Chondrocyte (in vitro differentiated cells): ENCODE measurements around the gene SPOCD1. TPM values are rescaled to one million over a fixed set of nuclear protein-coding genes. Genes with fewer than 3 reads are reported as not detected.

ENCODE experiments used
- DNase-seq: peaks from one replicate; pipeline ENCODE4 v3.0.0; 2021; ENCODE audit warnings: mixed read lengths, low spot score
- H3K27ac Mint-ChIP-seq: one replicate; pipeline ENCODE4 v1.8.0; 2021; ENCODE audit warnings: mild to moderate bottlenecking, moderate library complexity, mixed read lengths; ENCODE audit not compliant: unreplicated experiment
- H3K27me3 Mint-ChIP-seq: 2 replicates; pipeline ENCODE4 v1.8.0; 2021; ENCODE audit warnings: low read depth, mixed read lengths
- H3K36me3 Mint-ChIP-seq: 2 replicates; pipeline ENCODE4 v1.8.0; 2021; ENCODE audit warnings: low read depth, mixed read lengths
- H3K4me1 Mint-ChIP-seq: 2 replicates; pipeline ENCODE4 v1.8.0; 2021; ENCODE audit warnings: low read depth, mild to moderate bottlenecking, mixed read lengths
- H3K4me3 Mint-ChIP-seq: one replicate; pipeline ENCODE4 v1.8.0; 2021; ENCODE audit warnings: mild to moderate bottlenecking, moderate library complexity, mixed read lengths; ENCODE audit not compliant: unreplicated experiment
- H3K9me3 Mint-ChIP-seq: 2 replicates; pipeline ENCODE4 v1.8.0; 2021; ENCODE audit warnings: low read depth, mixed read lengths
- total RNA-seq: library from RNA; stranded (reverse); gene quantifications from 3 replicates; pipeline ENCODE4 v1.2.1, GENCODE V29; 2021
- TF ChIP-seq, protein P1 (sequence below): fragments of 200-600 bp; sonication (generic); IDR thresholded peaks from 2 replicates; pipeline ENCODE4 v1.5.0; 2021; ENCODE audit warnings: antibody characterized with exemption, mild to moderate bottlenecking, moderate library complexity

The SPOCD1 gene
- total RNA-seq, 1 donor from 2014 or later, result 7.3 TPM

DNA sequence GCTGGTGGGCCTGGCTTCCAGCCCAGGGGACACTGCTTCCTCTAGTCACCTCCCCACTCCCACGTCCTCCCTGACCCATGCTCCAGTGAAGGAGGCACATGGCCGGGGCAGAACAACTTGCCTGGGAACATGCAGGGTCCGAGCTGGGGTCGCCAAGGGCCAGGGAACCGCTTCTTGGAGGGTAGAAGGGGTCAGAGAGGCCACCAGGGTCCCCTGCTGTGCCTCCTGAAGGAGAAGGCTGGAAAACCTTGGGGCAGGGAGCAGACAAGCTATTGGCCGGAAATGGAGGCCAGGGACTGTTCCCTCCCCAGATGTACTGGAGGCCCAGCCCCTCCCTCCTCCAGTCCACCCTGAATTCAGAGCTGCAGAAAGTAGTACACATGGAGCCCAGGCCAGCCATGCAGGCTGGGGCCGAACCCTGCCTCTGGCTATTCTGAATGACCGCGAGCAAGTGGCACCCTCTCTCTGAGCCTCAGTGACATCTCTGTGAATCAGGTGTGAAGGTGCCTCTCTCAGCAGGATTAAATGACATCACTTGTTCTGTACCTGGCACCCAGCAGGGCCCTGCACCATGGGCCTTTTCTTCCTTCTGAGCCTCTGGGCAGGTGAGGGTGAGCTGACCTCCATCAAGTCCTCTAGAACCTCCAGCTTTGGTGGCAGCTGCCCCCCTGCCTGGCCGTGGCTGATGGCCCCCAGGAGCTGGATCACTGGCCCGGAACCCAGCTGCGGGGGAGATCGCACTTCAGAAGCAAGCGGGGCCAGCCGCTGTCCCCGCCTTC is 15.7 kb downstream of the SPOCD1 start:
- Mint-ChIP-seq H3K36me3 (no peaks in the 10 kb centered on the region), H3K27ac (no peak overlapping the region), H3K4me1 (peaks cover 34% of the 10 kb centered on the region), H3K9me3 (no peaks in the 10 kb centered on the region), H3K4me3 (no peak overlapping the region), H3K27me3 (no peaks in the 10 kb centered on the region)
- TF ChIP-seq, protein P1, sequence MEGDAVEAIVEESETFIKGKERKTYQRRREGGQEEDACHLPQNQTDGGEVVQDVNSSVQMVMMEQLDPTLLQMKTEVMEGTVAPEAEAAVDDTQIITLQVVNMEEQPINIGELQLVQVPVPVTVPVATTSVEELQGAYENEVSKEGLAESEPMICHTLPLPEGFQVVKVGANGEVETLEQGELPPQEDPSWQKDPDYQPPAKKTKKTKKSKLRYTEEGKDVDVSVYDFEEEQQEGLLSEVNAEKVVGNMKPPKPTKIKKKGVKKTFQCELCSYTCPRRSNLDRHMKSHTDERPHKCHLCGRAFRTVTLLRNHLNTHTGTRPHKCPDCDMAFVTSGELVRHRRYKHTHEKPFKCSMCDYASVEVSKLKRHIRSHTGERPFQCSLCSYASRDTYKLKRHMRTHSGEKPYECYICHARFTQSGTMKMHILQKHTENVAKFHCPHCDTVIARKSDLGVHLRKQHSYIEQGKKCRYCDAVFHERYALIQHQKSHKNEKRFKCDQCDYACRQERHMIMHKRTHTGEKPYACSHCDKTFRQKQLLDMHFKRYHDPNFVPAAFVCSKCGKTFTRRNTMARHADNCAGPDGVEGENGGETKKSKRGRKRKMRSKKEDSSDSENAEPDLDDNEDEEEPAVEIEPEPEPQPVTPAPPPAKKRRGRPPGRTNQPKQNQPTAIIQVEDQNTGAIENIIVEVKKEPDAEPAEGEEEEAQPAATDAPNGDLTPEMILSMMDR, result no peak
- DNase-seq, result no peak

DNA sequence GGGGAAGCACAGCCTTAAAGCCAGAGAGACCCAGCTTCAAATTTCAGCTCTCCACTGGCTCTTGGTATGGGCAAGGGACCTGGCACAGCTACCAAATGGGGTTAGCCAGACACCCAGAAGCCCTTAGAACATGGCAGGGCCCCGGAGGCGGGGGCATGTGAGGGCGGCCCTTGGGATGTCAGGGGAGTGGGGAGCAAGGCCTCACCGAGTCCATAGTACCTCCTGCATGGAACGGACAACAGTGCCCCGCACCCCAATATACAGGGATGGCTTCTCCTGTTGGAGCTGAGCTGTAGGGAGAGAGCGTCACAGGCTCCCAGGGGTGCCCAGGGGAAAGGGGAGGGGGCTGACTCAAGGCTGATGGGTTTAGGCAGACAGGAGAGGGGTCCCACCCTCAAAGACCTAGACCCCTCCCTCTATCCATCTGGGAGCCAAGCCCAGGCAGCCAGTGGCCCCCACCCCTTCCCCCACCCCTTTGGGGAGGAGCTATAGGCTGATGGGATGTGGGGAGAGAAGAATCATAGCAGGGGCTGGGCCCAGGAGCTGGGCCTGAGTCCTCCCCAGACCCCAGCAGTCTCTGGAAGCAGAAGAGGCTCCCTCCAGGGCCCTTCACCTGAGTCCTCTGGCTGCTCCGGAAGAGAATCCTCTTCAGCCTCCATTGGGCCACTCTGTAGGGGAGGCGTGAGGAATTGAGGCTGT is 16.5 kb downstream of the SPOCD1 start:
- TF ChIP-seq, protein P1, result no peak
- Mint-ChIP-seq H3K4me3 (no peak overlapping the region), H3K27me3 (no peaks in the 10 kb centered on the region), H3K4me1 (peaks cover 34% of the 10 kb centered on the region), H3K36me3 (no peaks in the 10 kb centered on the region), H3K27ac (peak overlapping the region; percentile 80), H3K9me3 (no peaks in the 10 kb centered on the region)
- no peak for DNase-seq

DNA sequence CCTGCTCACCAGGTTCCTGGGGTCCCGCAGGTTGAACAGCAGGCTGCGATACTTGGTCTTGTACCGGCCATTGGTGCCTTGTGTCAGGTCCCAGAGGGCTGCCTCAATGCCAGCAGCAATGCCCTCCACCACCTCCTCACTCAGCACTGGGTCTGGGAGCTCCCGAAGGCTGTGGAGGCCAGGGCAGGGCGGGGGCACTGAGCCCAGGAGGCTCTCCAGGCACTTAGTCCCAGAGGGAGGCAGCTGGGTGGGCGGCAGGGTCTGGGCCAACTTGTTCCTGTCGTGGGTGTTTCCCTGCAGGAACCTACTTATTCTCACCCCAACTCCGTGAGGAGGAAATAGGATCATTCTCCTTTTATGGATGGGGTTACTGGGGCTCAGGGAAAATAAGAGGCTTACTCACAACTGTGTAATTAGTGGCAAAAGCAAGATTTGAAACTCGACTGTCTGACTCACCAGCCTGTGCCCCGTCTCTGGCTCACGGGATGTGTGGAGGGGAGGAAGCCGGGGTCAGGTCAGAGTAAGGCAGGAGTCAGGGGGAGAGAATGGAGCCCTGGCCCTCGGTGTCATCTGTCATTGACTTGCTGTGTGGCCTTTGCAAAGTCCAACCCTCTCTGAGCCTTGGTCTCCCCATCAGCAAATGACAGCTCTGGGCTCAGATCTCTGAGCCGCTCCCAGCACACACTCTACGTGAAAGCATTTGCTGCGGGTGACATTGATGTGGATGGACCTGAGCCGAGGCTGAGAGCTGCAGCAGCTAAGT is 17.2 kb downstream of the SPOCD1 start:
- H3K27me3 Mint-ChIP-seq, result no peaks in the 10 kb centered on the region
- TF ChIP-seq, protein P1, result no peak
- no peaks in the 10 kb centered on the region for H3K36me3 Mint-ChIP-seq
- peak overlapping the region; percentile 80 for H3K27ac Mint-ChIP-seq
- no peaks in the 10 kb centered on the region for H3K9me3 Mint-ChIP-seq
- peaks cover 34% of the 10 kb centered on the region for H3K4me1 Mint-ChIP-seq
- peak overlapping the region; percentile 65 for H3K4me3 Mint-ChIP-seq
- no peak for DNase-seq

DNA sequence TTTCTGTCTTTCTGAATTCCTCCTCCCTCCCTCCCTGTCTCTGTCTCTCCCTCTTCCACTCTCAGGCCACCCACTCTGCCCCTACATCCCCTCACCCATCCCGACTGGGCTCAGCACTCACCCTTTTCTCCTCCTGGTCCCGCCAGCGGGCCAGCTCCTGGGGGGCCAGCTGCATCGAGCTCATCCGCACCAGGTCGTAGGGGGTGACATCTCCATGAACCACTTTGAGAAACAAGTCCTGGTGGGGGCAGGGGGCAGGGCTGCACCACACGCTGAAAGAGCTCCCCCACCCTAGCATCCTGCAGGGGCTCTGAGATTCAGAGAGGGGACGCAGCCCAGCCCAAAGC is 17.8 kb downstream of the SPOCD1 start:
- H3K4me1 Mint-ChIP-seq, result peaks cover 34% of the 10 kb centered on the region
- peak overlapping the region; percentile 65 for H3K4me3 Mint-ChIP-seq
- H3K27ac Mint-ChIP-seq, result peak overlapping the region; percentile 63
- TF ChIP-seq, protein P1, result no peak
- no peaks in the 10 kb centered on the region for H3K27me3 Mint-ChIP-seq
- H3K9me3 Mint-ChIP-seq, result no peaks in the 10 kb centered on the region
- no peak for DNase-seq
- no peaks in the 10 kb centered on the region for H3K36me3 Mint-ChIP-seq

DNA sequence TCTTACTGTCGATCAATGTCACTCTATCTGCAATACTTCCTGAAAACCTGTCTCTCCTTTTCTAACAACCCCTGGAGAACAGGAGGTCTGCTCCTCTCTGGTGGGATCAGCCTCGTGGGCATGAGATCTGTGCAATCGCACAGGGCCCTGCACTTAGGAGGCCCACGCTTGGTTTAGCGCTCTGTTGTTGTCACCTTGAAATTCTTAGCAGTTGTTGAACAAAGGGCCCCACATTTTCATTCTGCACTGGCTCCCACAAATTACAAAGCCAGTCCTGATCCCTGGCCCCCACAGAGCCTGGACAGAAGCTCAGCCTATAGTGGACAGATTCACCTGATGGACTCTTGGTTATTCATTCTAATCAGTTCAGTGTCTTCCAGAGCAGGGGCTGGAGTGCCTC is 18.6 kb downstream of the SPOCD1 start:
- Mint-ChIP-seq H3K27me3 (no peaks in the 10 kb centered on the region), H3K4me1 (peaks cover 34% of the 10 kb centered on the region), H3K36me3 (no peaks in the 10 kb centered on the region), H3K9me3 (no peaks in the 10 kb centered on the region), H3K27ac (peak overlapping the region; percentile 32), H3K4me3 (no peak overlapping the region)
- no peak for DNase-seq
- TF ChIP-seq, protein P1, result no peak
